GM13977 (cell line): ENCODE results near the gene ANG.
"Not testable (repeated sequence)": the region's sequence is repeated elsewhere in the genome, so short reads cannot be mapped to it uniquely, and the experiment has no call there.

Source experiments
- DNase-seq: peaks from one replicate; pipeline ENCODE4 v3.0.0; 2012; ENCODE audit warnings: low spot score
- CTCF ChIP-seq: IDR thresholded peaks from 2 replicates; pipeline ENCODE4 v1.5.1; 2012; ENCODE audit warnings: mild to moderate bottlenecking, control low read depth; ENCODE audit not compliant: insufficient read depth; ENCODE audit errors: extremely low read depth, missing control alignments
- in situ Hi-C: fragments of 300-500 bp; cut with MboI; formaldehyde crosslinking; loops from one replicate; pipeline ENCODE4 v1.12.0; 2022; ENCODE audit warnings: low sequenced_read_pairs, low pct_unique_long_range_greater_than_20kb, mixed read lengths, inconsistent platforms; ENCODE audit not compliant: unreplicated experiment

ANG gene

GRCh38 chr14:20688167-20688839 lies at the start of gene ANG:
Gene ANG (plus strand): TSS chr14:20688764. CDS start chr14:20693565, 4,801 bp downstream.
- in situ Hi-C loops: loop anchor here (5.0 kb wide), 1 partner anchor 76 kb away; no protein-coding TSS in a partner anchor
- no peak for DNase-seq
- no peak for TF ChIP-seq CTCF

- DNase-seq: no peak
- no peak for TF ChIP-seq CTCF
- in situ Hi-C loops: no loop called here
Observed at GRCh38 chr14:20641591-20641990, 47.0 kb upstream of the ANG start, which contains the start of gene OR6S1. Gene OR6S1 (minus strand): TSS chr14:20641691. CDS start chr14:20641691, 0 bp downstream.

- DNase-seq: no peak
- in situ Hi-C loops: no loop called here
- no peak for TF ChIP-seq CTCF
Observed at GRCh38 chr14:20642182-20642581, 46.4 kb upstream of the ANG start.

- DNase-seq, in situ Hi-C loops: not testable (repeated sequence)
Observed at GRCh38 chr14:20642755-20643154, 45.8 kb upstream of the ANG start.

GRCh38 chr14:20644520-20644919 lies 44.0 kb upstream of the ANG start:
- TF ChIP-seq CTCF: no peak
- in situ Hi-C loops: no loop called here
- no peak for DNase-seq

GRCh38 chr14:20645481-20645880 lies 43.1 kb upstream of the ANG start:
- no peak for TF ChIP-seq CTCF
- in situ Hi-C loops: no loop called here

More at GRCh38 chr14:20645481-20645880, 43.1 kb upstream of the ANG start:
- no peak for DNase-seq
